Spleen (tissue), 11 donors: Measurements from ENCODE around the gene CEP72. TPM values are rescaled to one million over a fixed set of nuclear protein-coding genes. Genes with fewer than 3 reads are reported as not detected.

Experiments
- DNase-seq: peaks from one replicate; pipeline ENCODE4 v3.0.0-alpha.2; 2020
- H3K27ac ChIP-seq, 8 donors: fragments of 200-600 bp; sonication (generic) in 7 of 8; 1 replicate in 4 of 8; 2 replicates in 4 of 8; pipeline versions ENCODE4 v1.5.0 to v1.8.0; 2016 to 2021; ENCODE audit warnings: inconsistent platforms in 4 of 8, mild to moderate bottlenecking in 4 of 8, moderate library complexity in 1 of 8
- H3K27me3 ChIP-seq, 7 donors: fragments of 200-600 bp; sonication (generic) in 6 of 7; replicated peaks in 1 of 7; 1 replicate in 4 of 7; 2 replicates in 3 of 7; pipeline versions ENCODE4 v1.5.0 to v1.8.0; 2016 to 2021; ENCODE audit warnings: inconsistent platforms in 3 of 7, mild to moderate bottlenecking in 1 of 7
- H3K36me3 ChIP-seq, 6 donors: fragments of 200-600 bp; sonication (generic) in 5 of 6; 1 replicate in 4 of 6; 2 replicates in 2 of 6; pipeline versions ENCODE4 v1.5.0 to v1.8.0; 2016 to 2021; ENCODE audit warnings: inconsistent platforms in 2 of 6
- H3K4me1 ChIP-seq, 6 donors: fragments of 200-600 bp; sonication (generic) in 5 of 6; 1 replicate in 3 of 6; 2 replicates in 3 of 6; pipeline versions ENCODE4 v1.5.0 to v1.8.0; 2016 to 2021; ENCODE audit warnings: inconsistent platforms in 3 of 6
- H3K4me3 ChIP-seq, 8 donors: fragments of 200-600 bp; sonication (generic) in 7 of 8; 1 replicate in 4 of 8; 2 replicates in 4 of 8; pipeline versions ENCODE4 v1.5.0 to v1.8.0; 2016 to 2021; ENCODE audit warnings: inconsistent platforms in 4 of 8, mild to moderate bottlenecking in 4 of 8, moderate library complexity in 2 of 8
- H3K9me3 ChIP-seq, 8 donors: fragments of 200-600 bp; sonication (generic) in 7 of 8; 1 replicate in 4 of 8; 2 replicates in 4 of 8; pipeline versions ENCODE4 v1.5.0 to v1.8.0; 2016 to 2021; ENCODE audit warnings: inconsistent platforms in 4 of 8
- CTCF ChIP-seq, 11 experiments: fragments of 200-600 bp in 7 of 11; fragments of 450-650 bp in 4 of 11; sonication (generic) in 4 of 11; IDR thresholded peaks in 8 of 11; conservative IDR thresholded peaks in 3 of 11; 1 replicate in 7 of 11; 2 replicates in 4 of 11; pipeline versions ENCODE4 v1.4.0 to v1.8.0; 2016 to 2021; ENCODE audit warnings: antibody characterized with exemption in 11 of 11, inconsistent platforms in 4 of 11, mild to moderate bottlenecking in 1 of 11
- POLR2A ChIP-seq, 3 donors: fragments of 450-650 bp; IDR thresholded peaks; one replicate each; pipeline ENCODE4 v1.5.1; 2017; ENCODE audit warnings: antibody characterized with exemption in 3 of 3, mild to moderate bottlenecking in 1 of 3
- POLR2AphosphoS5 ChIP-seq, 3 donors: sonication (generic); formaldehyde crosslinking; IDR thresholded peaks; one replicate each; pipeline ENCODE4 v1.5.1; 2017; ENCODE audit warnings: antibody characterized with exemption in 3 of 3
- WGBS, 5 donors: extraction: QIAGEN DNeasy Blood & Tissue Kit in 3 of 5; methylation state at CpG; one replicate each; pipeline versions ENCODE4 v1.1.5 to v1.1.7; 2013 to 2018; 5-methylcytosine and 5-hydroxymethylcytosine counted together
- intact Hi-C: fragments of 100-400 bp; cut with DNase I; formaldehyde crosslinking; loops from one replicate; pipeline ENCODE4 v1.15.0; 2023; ENCODE audit warnings: low total_unique reads
- polyA plus RNA-seq, 3 donors: library from polyadenylated mRNA; stranded (reverse); fragments of 200-250 nt; gene quantifications; one replicate each; pipeline ENCODE4 v1.2.1, GENCODE V29; 2013
- total RNA-seq, 7 donors: library from RNA; depleted of rRNA in 3 of 7; stranded (reverse); fragments of >200 nt in 3 of 7; fragmentation: NEBNext Ultra II Directional in 4 of 7; extraction: Animal tissue kit (Norgen Biotek cat#: 25700) in 4 of 7; gene quantifications; one replicate each; pipeline versions ENCODE4 v1.1.0 to v1.2.1, GENCODE V29; 2016 to 2021
- donor health status: healthy with polysubstance abuse.
- donor health status: DM: no; HTN: no; CAD: no; lungs with moderate emphysema.
- donor health status: DM: no; HTN: no; CAD: no.
- donor health status: Bipolar disorder and iron deficiency.
- donor health status: healthy.
- donor health status: DM: no; HTN: no; CAD: no.
- donor health status: DM: yes; HTN: yes; CAD: no.

CEP72 gene
- total and polyA plus RNA-seq, 10 donors, result 2.1 to 13.1 (median 9.0) TPM

GRCh38 chr5:668283-668995 lies 56.3 kb downstream of the CEP72 start:
- H3K36me3 ChIP-seq, result peaks cover 0 to 48% (median 19%) of the 10 kb centered on the region in 6 donors
- peaks cover 15 to 29% (median 24%) of the 10 kb centered on the region in 6 donors for H3K4me1 ChIP-seq
- TF ChIP-seq CTCF (IDR thresholded peaks at IDR 0.05 in 8 of 11, conservative IDR thresholded peaks at IDR 0.05 in 3 of 11), result no peak
- no peak for TF ChIP-seq POLR2AphosphoS5 (IDR thresholded peaks at IDR 0.05)
- TF ChIP-seq POLR2A (IDR thresholded peaks at IDR 0.05), result no peak
- no peak overlapping the region for H3K4me3 ChIP-seq
- H3K9me3 ChIP-seq, result no peaks in the 10 kb centered on the region
- peak; percentile 53 for DNase-seq
- intact Hi-C loops, result no loop called here
- 79 to 86% (median 84%) methylated on average over 37 to 44 of the region's 44 CpGs for WGBS, 5 donors
- H3K27me3 ChIP-seq, result peaks cover 0 to 40% (median 11%) of the 10 kb centered on the region in 7 donors
- no peak overlapping the region for H3K27ac ChIP-seq

GRCh38 chr5:669111-669841 lies 57.1 kb downstream of the CEP72 start:
- intact Hi-C loops, result no loop called here
- WGBS, 5 donors, result 54 to 75% (median 65%) methylated on average over 29 to 40 of the region's 40 CpGs

GRCh38 chr5:669842-670395 lies 57.8 kb downstream of the CEP72 start:
- Histone ChIP-seq H3K4me3 (no peak overlapping the region), H3K27me3 (peaks cover 0 to 55% (median 15%) of the 10 kb centered on the region in 7 donors), H3K27ac (no peak overlapping the region), H3K9me3 (no peaks in the 10 kb centered on the region), H3K36me3 (peaks cover 0 to 33% (median 7%) of the 10 kb centered on the region in 6 donors), H3K4me1 (peaks cover 17 to 43% (median 33%) of the 10 kb centered on the region in 6 donors)
- peak; percentile 76 for DNase-seq
- no peak for TF ChIP-seq CTCF (IDR thresholded peaks at IDR 0.05 in 8 of 11, conservative IDR thresholded peaks at IDR 0.05 in 3 of 11)
- TF ChIP-seq POLR2AphosphoS5 (IDR thresholded peaks at IDR 0.05), result no peak
- TF ChIP-seq POLR2A (IDR thresholded peaks at IDR 0.05), result no peak
- WGBS, 5 donors, result 70 to 91% (median 88%) methylated on average over 2 to 22 of the region's 22 CpGs
- intact Hi-C loops, result loop anchor here (2.0 kb wide), 1 partner anchor 233 kb away; no protein-coding TSS in a partner anchor

More at GRCh38 chr5:669111-669841, 57.1 kb downstream of the CEP72 start:
- Histone ChIP-seq H3K4me3 (no peak overlapping the region), H3K4me1 (peaks cover 17 to 38% (median 32%) of the 10 kb centered on the region in 6 donors), H3K36me3 (peaks cover 0 to 39% (median 11%) of the 10 kb centered on the region in 6 donors), H3K27ac (no peak overlapping the region), H3K9me3 (no peaks in the 10 kb centered on the region), H3K27me3 (peaks cover 0 to 49% (median 15%) of the 10 kb centered on the region in 7 donors)
- DNase-seq, result peak; percentile 87
- TF ChIP-seq POLR2AphosphoS5 (IDR thresholded peaks at IDR 0.05) (peak in 1 of 3 donors; percentile 28), POLR2A (IDR thresholded peaks at IDR 0.05) (no peak), CTCF (IDR thresholded peaks at IDR 0.05 in 8 of 11, conservative IDR thresholded peaks at IDR 0.05 in 3 of 11) (peak; percentile 11 to 82 (median 62))
